ENCODE results near the gene GART. TPM values are rescaled to one million over a fixed set of nuclear protein-coding genes. Genes with fewer than 3 reads are reported as not detected.

Gene GART
- total RNA-seq, 2 experiments from 2014 or later = 224 to 232 TPM

DNA sequence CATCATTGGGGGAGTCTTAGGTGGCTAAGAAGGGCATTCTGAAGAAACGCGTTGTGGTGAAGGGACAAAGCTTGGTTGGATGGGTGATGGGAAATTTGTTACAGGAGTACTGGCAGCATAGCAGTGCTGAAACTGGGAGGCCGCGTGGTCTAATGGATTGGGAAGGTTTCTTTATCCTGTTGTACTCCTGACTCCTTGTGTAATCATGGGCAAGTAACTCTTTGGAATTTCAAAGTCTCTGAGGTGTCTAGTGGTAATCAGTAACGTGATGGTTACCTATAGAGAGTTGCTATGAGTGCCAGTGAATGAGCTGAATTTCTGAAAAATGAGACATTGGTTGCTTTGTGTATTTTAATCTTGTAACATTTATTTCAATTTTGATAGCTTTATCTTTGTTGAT, 28.1 kb upstream of the GART start:
- no peak for TF ChIP-seq CTCF (IDR thresholded peaks at IDR 0.05)
- H3K9me3 Mint-ChIP-seq = no peaks in the 10 kb centered on the region
- intact Hi-C loops (cut with micrococcal nuclease) = no loop called here
- H3K27ac Mint-ChIP-seq = peak overlapping the region; percentile 67
- H3K4me1 Mint-ChIP-seq (ENCODE audit: low read depth) = peaks cover 24% of the 10 kb centered on the region
- CTCF ChIA-PET = interaction anchor here (1.0 kb wide), 1 partner anchor 11 kb away, joined by 4 read pairs; no protein-coding TSS in a partner anchor
- POLR2A ChIA-PET = interaction anchor here (0.7 to 1.4 kb wide), 3 partner anchors 10 to 50 kb away, joined by 3 to 5 read pairs (median 4); no protein-coding TSS in a partner anchor
- no peak for DNase-seq
- H3K36me3 Mint-ChIP-seq (ENCODE audit: low read depth) = peaks cover 38% of the 10 kb centered on the region
- no peaks in the 10 kb centered on the region for H3K27me3 Mint-ChIP-seq
- H3K4me3 Mint-ChIP-seq = no peak overlapping the region
- ATAC-seq = no peak

DNA sequence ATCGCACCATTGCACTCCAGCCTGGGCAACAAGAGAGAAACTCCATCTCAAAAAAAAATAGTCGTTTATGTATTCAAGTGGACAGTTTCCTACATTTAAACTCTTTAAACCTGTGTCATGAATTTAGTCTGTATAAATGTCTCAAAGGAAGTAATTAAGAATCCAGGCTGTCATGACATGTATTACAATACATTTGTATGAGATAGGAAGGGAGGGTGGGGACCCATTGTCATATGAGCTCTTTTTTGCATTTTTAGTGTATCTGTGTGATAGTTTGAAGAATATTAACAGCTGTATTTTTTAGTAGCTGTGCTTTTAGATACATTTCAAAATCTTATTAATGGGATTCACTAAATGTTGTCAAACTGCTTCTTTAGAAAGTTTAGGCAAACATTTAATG, 26.5 kb upstream of the GART start:
- intact Hi-C loops (cut with micrococcal nuclease) = no loop called here
- peak overlapping the region; percentile 69 for H3K27ac Mint-ChIP-seq
- TF ChIP-seq CTCF (IDR thresholded peaks at IDR 0.05) = no peak
- H3K4me3 Mint-ChIP-seq = no peak overlapping the region
- POLR2A ChIA-PET = interaction anchor here (0.6 to 2.4 kb wide), 3 partner anchors 13 to 229 kb away, joined by 3 to 5 read pairs (median 4); no protein-coding TSS in a partner anchor
- H3K36me3 Mint-ChIP-seq (ENCODE audit: low read depth) = peaks cover 36% of the 10 kb centered on the region
- no peaks in the 10 kb centered on the region for H3K9me3 Mint-ChIP-seq
- DNase-seq = no peak
- no peaks in the 10 kb centered on the region for H3K27me3 Mint-ChIP-seq
- peaks cover 27% of the 10 kb centered on the region for H3K4me1 Mint-ChIP-seq (ENCODE audit: low read depth)
- CTCF ChIA-PET = interaction anchor here (1.8 kb wide), 1 partner anchor 37 kb away, joined by 5 read pairs; no protein-coding TSS in a partner anchor
- no peak for ATAC-seq

DNA sequence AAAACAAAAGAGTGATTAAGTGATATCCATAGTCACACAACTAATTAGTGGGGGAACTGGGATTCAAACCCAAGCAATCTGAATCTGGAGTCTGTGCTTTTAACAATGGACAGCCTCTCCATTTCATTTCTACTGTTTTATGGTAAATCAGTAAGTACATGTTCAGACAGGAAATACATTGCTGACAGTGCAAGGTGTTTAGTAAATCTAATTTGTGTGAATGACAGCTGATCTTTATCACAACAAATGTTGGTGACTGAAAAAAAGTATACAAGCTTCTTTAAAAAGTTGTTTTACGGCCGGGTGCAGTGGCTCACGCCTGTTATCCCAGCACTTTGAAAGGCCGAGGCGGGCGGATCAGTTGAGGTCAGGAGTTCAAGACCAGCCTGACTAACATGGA, 26.0 kb upstream of the GART start:
- Mint-ChIP-seq H3K36me3 (ENCODE audit: low read depth) (peaks cover 38% of the 10 kb centered on the region), H3K4me3 (no peak overlapping the region), H3K27ac (peak overlapping the region; percentile 69), H3K4me1 (ENCODE audit: low read depth) (peaks cover 30% of the 10 kb centered on the region), H3K27me3 (no peaks in the 10 kb centered on the region), H3K9me3 (no peaks in the 10 kb centered on the region)
- TF ChIP-seq CTCF (IDR thresholded peaks at IDR 0.05) = no peak
- POLR2A ChIA-PET = interaction anchor here (0.9 to 2.4 kb wide), 3 partner anchors 11 to 20 kb away, joined by 4 to 5 read pairs (median 5); no protein-coding TSS in a partner anchor
- ATAC-seq (no peak), DNase-seq (no peak)
- intact Hi-C loops (cut with micrococcal nuclease) = no loop called here
- CTCF ChIA-PET = interaction anchor here (1.8 kb wide), 1 partner anchor 38 kb away, joined by 5 read pairs; no protein-coding TSS in a partner anchor

DNA sequence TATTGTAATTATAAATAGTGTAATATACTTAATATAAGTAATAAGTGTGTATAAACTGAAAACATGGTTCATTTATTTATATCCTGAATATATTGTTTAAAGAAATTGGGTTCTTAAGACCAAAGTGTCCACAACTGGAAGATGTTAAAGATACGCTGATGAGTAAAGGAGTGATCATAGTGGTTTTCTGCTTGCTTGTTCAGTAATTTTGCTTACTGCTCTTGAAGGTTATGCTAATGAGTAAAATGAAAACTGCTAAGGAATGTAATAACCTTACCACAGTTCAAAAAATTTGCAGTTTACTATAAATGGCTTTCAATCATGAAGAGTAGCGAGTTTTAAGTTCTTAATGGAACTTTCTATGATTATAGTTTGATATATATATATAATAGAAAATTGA, 24.6 kb upstream of the GART start:
- no peaks in the 10 kb centered on the region for H3K9me3 Mint-ChIP-seq
- H3K4me1 Mint-ChIP-seq (ENCODE audit: low read depth) = peaks cover 32% of the 10 kb centered on the region
- ChIA-PET POLR2A (interaction anchor here (1.2 to 2.4 kb wide), 4 partner anchors 11 to 21 kb away, joined by 3 to 6 read pairs (median 4); no protein-coding TSS in a partner anchor), CTCF (interaction anchor here (0.8 to 1.8 kb wide), 3 partner anchors 13 to 39 kb away, joined by 3 to 8 read pairs (median 5); no protein-coding TSS in a partner anchor)
- intact Hi-C loops (cut with micrococcal nuclease) = no loop called here
- TF ChIP-seq CTCF (IDR thresholded peaks at IDR 0.05) = no peak
- ATAC-seq (no peak), DNase-seq (no peak)
- H3K27ac Mint-ChIP-seq = no peak overlapping the region
- H3K27me3 Mint-ChIP-seq = no peaks in the 10 kb centered on the region
- no peak overlapping the region for H3K4me3 Mint-ChIP-seq
- peaks cover 32% of the 10 kb centered on the region for H3K36me3 Mint-ChIP-seq (ENCODE audit: low read depth)

GRCh38 chr21:33562389-33562788, 20.5 kb upstream of the GART start:
- peaks cover 52% of the 10 kb centered on the region for H3K36me3 Mint-ChIP-seq (ENCODE audit: low read depth)

More at GRCh38 chr21:33562389-33562788, 20.5 kb upstream of the GART start:
- Mint-ChIP-seq H3K4me1 (ENCODE audit: low read depth) (peaks cover 38% of the 10 kb centered on the region), H3K4me3 (no peak overlapping the region), H3K9me3 (no peaks in the 10 kb centered on the region), H3K27me3 (no peaks in the 10 kb centered on the region), H3K27ac (peak overlapping the region; percentile 58)
- intact Hi-C loops (cut with micrococcal nuclease) = no loop called here
- ChIA-PET CTCF (interaction anchor here (1.8 to 3.3 kb wide), 2 partner anchors 8 to 43 kb away, joined by 6 to 12 read pairs; no protein-coding TSS in a partner anchor), POLR2A (interaction anchor here (1.0 to 2.3 kb wide), 2 partner anchors 13 to 26 kb away, joined by 3 to 8 read pairs; partner anchors contain the start of gene DONSON)
- ATAC-seq (no peak), DNase-seq (no peak)
- TF ChIP-seq CTCF (IDR thresholded peaks at IDR 0.05) = no peak
